Measurements from ENCODE around the gene MAGOH. TPM values are rescaled to one million over a fixed set of nuclear protein-coding genes. Genes with fewer than 3 reads are reported as not detected.

MAGOH gene
- total and polyA plus RNA-seq, 9 of the 15 experiments (the other 6 are each of a cell fraction or from before 2014, with no cell fraction given) = 102 to 342 (median 135) TPM

DNA sequence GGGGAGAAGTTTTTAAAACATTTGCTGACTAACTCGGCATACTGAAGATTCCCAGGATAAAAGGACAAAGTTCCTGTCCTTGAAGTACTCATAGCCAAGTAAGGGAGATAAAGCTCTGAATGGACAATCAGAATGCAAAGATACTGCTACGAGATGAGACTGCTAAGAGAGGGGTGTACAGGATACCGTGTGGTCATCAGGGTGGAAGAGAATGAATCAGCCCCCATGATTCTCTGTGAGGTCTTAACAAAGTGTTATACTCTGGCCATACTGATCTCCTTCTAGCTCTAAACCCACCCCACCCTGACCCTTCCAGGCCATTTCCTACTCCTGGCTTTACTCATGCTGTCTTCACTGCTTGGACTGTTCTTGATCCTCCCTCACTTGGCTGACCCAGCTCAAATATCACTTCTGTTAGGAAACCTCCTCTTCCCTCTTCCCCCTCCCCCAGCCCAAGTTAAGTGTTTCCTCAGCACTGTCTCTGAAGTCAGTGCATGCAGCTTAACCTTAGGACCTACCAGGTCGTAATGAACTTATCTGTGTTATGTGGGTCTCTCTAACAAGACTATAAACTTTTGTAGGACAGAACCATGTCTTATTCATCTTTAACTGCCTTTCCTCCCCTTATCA is 15.8 kb upstream of the MAGOH start:
- POLR2A ChIA-PET = interaction anchor here (0.7 to 1.3 kb wide), 5 partner anchors 9 to 106 kb away, joined by 3 to 6 read pairs (median 3); no protein-coding TSS in a partner anchor
- peak; percentile 65 for FAIRE-seq
- no peak overlapping the region; a peak in 1 of 4 replicates for H3K9ac ChIP-seq (ENCODE audit: insufficient read depth in 1 of 2, low read depth in 2 of 2, low read length in 2 of 2)
- 18% methylated on average over 4 of the region's 4 CpGs for WGBS (ENCODE audit: insufficient coverage, low coverage, missing lambda C conversion rate)
- H3K79me2 ChIP-seq (ENCODE audit: control insufficient read depth, insufficient read depth, low read length) = no peaks in the 10 kb centered on the region
- ATAC-seq = peak; percentile 82
- peak overlapping the region; percentile 27; the same call in 2 of the 3 replicates for H3K27ac ChIP-seq (ENCODE audit: extremely low read depth, low read depth, low read length)
- no peak overlapping the region for H3K4me3 ChIP-seq
- DNase-seq (ENCODE audit: extremely low read depth in 1 of 4, low spot score in 3 of 4) = peak in 2 of 4 experiments; percentile 29 to 71
- CTCF ChIA-PET (ENCODE audit: low intra/inter-chr PET ratio) = no interaction called here
- peaks cover 94% of the 10 kb centered on the region for H3K36me3 ChIP-seq (ENCODE audit: control insufficient read depth, insufficient read depth, low read length)
- 0 out of 2 replicates have a peak overlapping the region, but pooled peaks have one; percentile 9 for H3K4me2 ChIP-seq (ENCODE audit: insufficient read depth, low read length)
- no peaks in the 10 kb centered on the region for H3K9me3 ChIP-seq (replicated peaks; ENCODE audit: control insufficient read depth, insufficient read depth, low read depth, low read length)
- in situ Hi-C loops (cut with MboI) (no loop called here), intact Hi-C loops (cut with micrococcal nuclease) (no loop called here)
- H3K9me1 ChIP-seq (ENCODE audit: control insufficient read depth, insufficient read depth, low read length) = peaks cover 4% of the 10 kb centered on the region
- no peaks in the 10 kb centered on the region for H3K27me3 ChIP-seq (ENCODE audit: control insufficient read depth in 2 of 2, insufficient read depth in 2 of 2, low read length in 2 of 2)
- H4K20me1 ChIP-seq (replicated peaks; ENCODE audit: control insufficient read depth, insufficient read depth, low read length) = peaks cover 7% of the 10 kb centered on the region; the same call in 1 of the 2 replicates
- H3K4me1 ChIP-seq (replicated peaks in 1 of 2; ENCODE audit: control insufficient read depth in 2 of 2, insufficient read depth in 2 of 2, low read length in 2 of 2) = peaks cover 0 to 6% of the 10 kb centered on the region in 2 experiments; a peak in 2 of 5 replicates
- H2AFZ ChIP-seq (ENCODE audit: low read depth, low read length) = no peak overlapping the region
- BruUV-seq (replicated peaks) = no TSS peak
- no peak for TF ChIP-seq RFX1 (IDR thresholded peaks at IDR 0.05)
- peak; percentile 30; the same call in 1 of the 2 replicates for TF ChIP-seq CBFA2T2 (conservative IDR thresholded peaks at IDR 0.05)
- no peak for TF ChIP-seq HMG20B (CRISPR knock-in tag; IDR thresholded peaks at IDR 0.05)
- TF ChIP-seq KDM1A (IDR thresholded peaks at IDR 0.05) = peak; percentile 47 to 51; a peak in 2 of 4 replicates
- TF ChIP-seq, protein P1, sequence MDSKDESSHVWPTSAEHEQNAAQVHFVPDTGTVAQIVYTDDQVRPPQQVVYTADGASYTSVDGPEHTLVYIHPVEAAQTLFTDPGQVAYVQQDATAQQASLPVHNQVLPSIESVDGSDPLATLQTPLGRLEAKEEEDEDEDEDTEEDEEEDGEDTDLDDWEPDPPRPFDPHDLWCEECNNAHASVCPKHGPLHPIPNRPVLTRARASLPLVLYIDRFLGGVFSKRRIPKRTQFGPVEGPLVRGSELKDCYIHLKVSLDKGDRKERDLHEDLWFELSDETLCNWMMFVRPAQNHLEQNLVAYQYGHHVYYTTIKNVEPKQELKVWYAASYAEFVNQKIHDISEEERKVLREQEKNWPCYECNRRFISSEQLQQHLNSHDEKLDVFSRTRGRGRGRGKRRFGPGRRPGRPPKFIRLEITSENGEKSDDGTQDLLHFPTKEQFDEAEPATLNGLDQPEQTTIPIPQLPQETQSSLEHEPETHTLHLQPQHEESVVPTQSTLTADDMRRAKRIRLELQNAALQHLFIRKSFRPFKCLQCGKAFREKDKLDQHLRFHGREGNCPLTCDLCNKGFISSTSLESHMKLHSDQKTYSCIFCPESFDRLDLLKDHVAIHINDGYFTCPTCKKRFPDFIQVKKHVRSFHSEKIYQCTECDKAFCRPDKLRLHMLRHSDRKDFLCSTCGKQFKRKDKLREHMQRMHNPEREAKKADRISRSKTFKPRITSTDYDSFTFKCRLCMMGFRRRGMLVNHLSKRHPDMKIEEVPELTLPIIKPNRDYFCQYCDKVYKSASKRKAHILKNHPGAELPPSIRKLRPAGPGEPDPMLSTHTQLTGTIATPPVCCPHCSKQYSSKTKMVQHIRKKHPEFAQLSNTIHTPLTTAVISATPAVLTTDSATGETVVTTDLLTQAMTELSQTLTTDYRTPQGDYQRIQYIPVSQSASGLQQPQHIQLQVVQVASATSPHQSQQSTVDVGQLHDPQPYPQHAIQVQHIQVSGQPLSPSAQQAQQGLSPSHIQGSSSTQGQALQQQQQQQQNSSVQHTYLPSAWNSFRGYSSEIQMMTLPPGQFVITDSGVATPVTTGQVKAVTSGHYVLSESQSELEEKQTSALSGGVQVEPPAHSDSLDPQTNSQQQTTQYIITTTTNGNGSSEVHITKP (IDR thresholded peaks at IDR 0.05; ENCODE audit: partially characterized antibody) = peak; percentile 83
- no peak for TF ChIP-seq NONO (IDR thresholded peaks at IDR 0.05; ENCODE audit: low read depth in 2 of 2, low read length in 1 of 2)
- TF ChIP-seq THRAP3 (IDR thresholded peaks at IDR 0.05; ENCODE audit: borderline replicate concordance) = no peak
- peak; percentile 41; the same call in 1 of the 2 replicates for TF ChIP-seq FOSL1 (tag; conservative IDR thresholded peaks at IDR 0.05)
- TF ChIP-seq DACH1 (IDR thresholded peaks at IDR 0.05; ENCODE audit: partially characterized antibody) = peak; percentile 18
- TF ChIP-seq SIX5 (IDR thresholded peaks at IDR 0.05; ENCODE audit: borderline replicate concordance in 1 of 2, insufficient read depth in 1 of 2, low read depth in 1 of 2, low read length in 2 of 2) = no peak
- TF ChIP-seq ILF3 (IDR thresholded peaks at IDR 0.05; ENCODE audit: borderline replicate concordance) = no peak
- TF ChIP-seq, protein P2, sequence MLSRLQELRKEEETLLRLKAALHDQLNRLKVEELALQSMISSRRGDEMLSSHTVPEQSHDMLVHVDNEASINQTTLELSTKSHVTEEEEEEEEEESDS (CRISPR knock-in tag; IDR thresholded peaks at IDR 0.05) = no peak
- no peak for TF ChIP-seq TBL1XR1 (IDR thresholded peaks at IDR 0.05; ENCODE audit: low read length in 2 of 2)
- TF ChIP-seq RAD51 (IDR thresholded peaks at IDR 0.05; ENCODE audit: borderline replicate concordance, low read depth) = no peak
- no peak for TF ChIP-seq CAMTA2 (CRISPR knock-in tag; conservative IDR thresholded peaks at IDR 0.05)
- no peak for TF ChIP-seq ZFP1 (CRISPR knock-in tag; IDR thresholded peaks at IDR 0.05)
- no peak for TF ChIP-seq CXXC5 (CRISPR knock-in tag; IDR thresholded peaks at IDR 0.05)
- TF ChIP-seq EHMT2 (IDR thresholded peaks at IDR 0.05) = 0 out of 2 replicates have a peak, but pooled peaks have one; percentile 48
- peak; percentile 69 for TF ChIP-seq CBFA2T3 (IDR thresholded peaks at IDR 0.05)
- no peak for TF ChIP-seq FOXJ3 (CRISPR knock-in tag; IDR thresholded peaks at IDR 0.05)
- TF ChIP-seq KDM2B (CRISPR knock-in tag; IDR thresholded peaks at IDR 0.05) = no peak
- TF ChIP-seq CEBPB (tag; IDR thresholded peaks at IDR 0.05) = no peak

All from K562 (cell line).